HCT116 (cell line): ENCODE measurements around the gene RASA2. TPM values are rescaled to one million over a fixed set of nuclear protein-coding genes. Genes with fewer than 3 reads are reported as not detected.
"Not testable (repeated sequence)": the region's sequence is repeated elsewhere in the genome, so short reads cannot be mapped to it uniquely, and the experiment has no call there.

ENCODE experiments used
- ATAC-seq: fragments of 200-7000 bp; cut with Tn5 transposase; 2 replicates; pipeline ENCODE4 v1.9.1; 2020; ENCODE audit warnings: mild to moderate bottlenecking, moderate library complexity
- BruUV-seq: library from RNA; stranded (reverse); fragments of 400-500 nt; replicated peaks from 2 replicates; lab custom pipeline; 2021; lab: Mats Ljungman, UMichigan
- CTCF ChIA-PET: fragments of 300-600 bp; sonication (Branson Sonifier 250); formaldehyde crosslinking; loops from one replicate; lab custom pipeline; 2021; ENCODE audit warnings: antibody characterized with exemption; lab: Charles Lee
- POLR2A ChIA-PET: fragments of 300-600, 350-600 bp; sonication (Branson Sonifier 250); formaldehyde crosslinking; loops from one replicate; lab custom pipeline; 2021; ENCODE audit warnings: antibody characterized with exemption; lab: Charles Lee
- RAD21 ChIA-PET, 2 experiments: fragments of 300-600 bp; sonication (Branson Sonifier 250); formaldehyde crosslinking; loops; one replicate each; lab custom pipeline; 2023; ENCODE audit warnings: low total read pairs in 2 of 2; ENCODE audit not compliant: uncharacterized antibody in 2 of 2, unreplicated experiment in 2 of 2, low non-redundant PET in 1 of 2; lab: Charles Lee
- DNase-seq: peaks from one replicate; pipeline ENCODE4 v3.0.0-alpha.2; 2010; ENCODE audit warnings: low read depth, low spot score
- H2AFZ ChIP-seq: fragments of 200-600 bp; shearing (Covaris generic), sonication (generic); 2 replicates; pipeline ENCODE4 v1.6.1; 2017; ENCODE audit warnings: low read depth, mixed run types, mixed read lengths, antibody characterized with exemption, low read length; ENCODE audit not compliant: poor library complexity, severe bottlenecking
- H3K27ac ChIP-seq: 2 replicates; pipeline ENCODE4 v1.5.1; 2012; ENCODE audit warnings: low read depth, low read length
- H3K27me3 ChIP-seq: fragments of 200-600 bp; sonication (generic); 2 replicates; pipeline ENCODE4 v1.6.1; 2016; ENCODE audit warnings: mixed run types, low read length, mixed read lengths; ENCODE audit not compliant: insufficient read depth
- H3K36me3 ChIP-seq, 2 experiments: fragments of 200-500 bp in 1 of 2; fragments of 200-600 bp in 1 of 2; sonication (Bioruptor generic) in 1 of 2; sonication (generic) in 1 of 2; 2 replicates each; pipeline versions ENCODE4 v1.5.1 to v1.6.1; 2014 to 2016; ENCODE audit warnings: low read length in 2 of 2, inconsistent platforms in 1 of 2, mixed read lengths in 1 of 2, mixed run types in 1 of 2; ENCODE audit not compliant: insufficient read depth in 2 of 2, control insufficient read depth in 1 of 2
- H3K4me1 ChIP-seq, 2 experiments: fragments of 200-600 bp in 1 of 2; sonication (generic) in 1 of 2; 2 replicates each; pipeline versions ENCODE4 v1.5.1 to v1.6.1; 2012 to 2017; ENCODE audit warnings: low read length in 2 of 2, inconsistent platforms in 1 of 2, mild to moderate bottlenecking in 1 of 2, mixed read lengths in 1 of 2, mixed run types in 1 of 2, moderate library complexity in 1 of 2; ENCODE audit not compliant: insufficient read depth in 2 of 2, control insufficient read depth in 1 of 2
- H3K4me2 ChIP-seq: fragments of 200-600 bp; sonication (generic); 2 replicates; pipeline ENCODE4 v1.6.1; 2017; ENCODE audit warnings: mixed run types, low read length, mixed read lengths
- H3K4me3 ChIP-seq, 2 experiments: fragments of 200-600 bp in 1 of 2; sonication (generic) in 1 of 2; replicated peaks in 1 of 2; 2 replicates each; pipeline ENCODE4 v1.5.1; 2011 to 2016; ENCODE audit warnings: low read length in 2 of 2, control low read depth in 1 of 2, low read depth in 1 of 2, mild to moderate bottlenecking in 1 of 2, mixed read lengths in 1 of 2, mixed run types in 1 of 2
- H3K79me2 ChIP-seq: fragments of 200-600 bp; sonication (generic); 2 replicates; pipeline ENCODE4 v1.6.1; 2017; ENCODE audit warnings: mild to moderate bottlenecking, mixed run types, low read length, moderate library complexity, mixed read lengths; ENCODE audit not compliant: insufficient read depth
- H3K9ac ChIP-seq: fragments of 200-600 bp; sonication (generic); 2 replicates; pipeline ENCODE4 v1.6.1; 2016; ENCODE audit warnings: low read length, mixed read lengths
- H3K9me2 ChIP-seq: fragments of 200-600 bp; sonication (generic), shearing (Covaris generic); 2 replicates; pipeline ENCODE4 v1.6.1; 2017; ENCODE audit warnings: mixed run types, mild to moderate bottlenecking, moderate library complexity; ENCODE audit not compliant: insufficient read depth
- H3K9me3 ChIP-seq, 2 experiments: fragments of 200-500 bp in 1 of 2; fragments of 200-600 bp in 1 of 2; sonication (Bioruptor generic) in 1 of 2; sonication (generic) in 1 of 2; 2 replicates each; pipeline ENCODE4 v1.6.1; 2014 to 2017; ENCODE audit warnings: low read length in 2 of 2, mixed read lengths in 2 of 2, inconsistent platforms in 1 of 2, low read depth in 1 of 2, mild to moderate bottlenecking in 1 of 2, mixed run types in 1 of 2, moderate library complexity in 1 of 2; ENCODE audit not compliant: control insufficient read depth in 1 of 2, insufficient read depth in 1 of 2
- H4K20me1 ChIP-seq: fragments of 200-600 bp; sonication (generic), shearing (Covaris generic); 2 replicates; pipeline ENCODE4 v1.6.1; 2017; ENCODE audit warnings: mixed run types, mild to moderate bottlenecking, moderate library complexity; ENCODE audit not compliant: insufficient read depth
- CBX3 ChIP-seq: IDR thresholded peaks from 2 replicates; pipeline ENCODE4 v1.6.1; 2012; ENCODE audit warnings: low read depth
- CTCF ChIP-seq, 3 experiments: fragments of 200-600 bp in 1 of 3; sonication (generic) in 1 of 3; IDR thresholded peaks in 2 of 3; conservative IDR thresholded peaks in 1 of 3; 2 replicates each; pipeline ENCODE4 v1.5.1; 2012 to 2017; ENCODE audit warnings: low read depth in 2 of 3, low read length in 2 of 3, antibody characterized with exemption in 1 of 3, borderline replicate concordance in 1 of 3, control low read depth in 1 of 3, mild to moderate bottlenecking in 1 of 3, mixed read lengths in 1 of 3, mixed run types in 1 of 3, moderate library complexity in 1 of 3; ENCODE audit not compliant: insufficient read depth in 1 of 3
- ELF1 ChIP-seq: IDR thresholded peaks from 2 replicates; pipeline ENCODE4 v1.6.1; 2012; ENCODE audit warnings: low read depth, borderline replicate concordance
- EZH2 ChIP-seq: fragments of 200-600 bp; sonication (generic); IDR thresholded peaks from 2 replicates; pipeline ENCODE4 v1.6.1; 2017; ENCODE audit warnings: antibody characterized with exemption, mixed run types
- EZH2phosphoT487 ChIP-seq: fragments of 200-600 bp; IDR thresholded peaks from 2 replicates; pipeline ENCODE4 v1.6.1; 2018; ENCODE audit warnings: antibody characterized with exemption, borderline replicate concordance
- FOSL1 ChIP-seq: IDR thresholded peaks from 2 replicates; pipeline ENCODE4 v1.6.1; 2012; ENCODE audit warnings: low read depth
- POLR2AphosphoS5 ChIP-seq: IDR thresholded peaks from 2 replicates; pipeline ENCODE4 v1.6.1; 2011; ENCODE audit warnings: mild to moderate bottlenecking, low read depth, low read length, moderate library complexity
- REST ChIP-seq: IDR thresholded peaks from 2 replicates; pipeline ENCODE4 v1.6.1; 2012; ENCODE audit warnings: low read depth
- SRF ChIP-seq: IDR thresholded peaks from 2 replicates; pipeline ENCODE4 v1.6.1; 2012; ENCODE audit warnings: low read depth
- TCF7L2 ChIP-seq: IDR thresholded peaks from 2 replicates; pipeline ENCODE4 v1.7.0; 2011; ENCODE audit warnings: borderline replicate concordance, inconsistent platforms; ENCODE audit not compliant: insufficient read depth, insufficient read length; ENCODE audit errors: extremely low read depth
- YY1 ChIP-seq: IDR thresholded peaks from 2 replicates; pipeline ENCODE4 v1.6.1; 2011; ENCODE audit warnings: low read length, low read depth, moderate library complexity, mild to moderate bottlenecking; ENCODE audit not compliant: insufficient replicate concordance; ENCODE audit errors: extremely low read depth
- ZBTB33 ChIP-seq: IDR thresholded peaks from 2 replicates; pipeline ENCODE4 v1.6.1; 2011; ENCODE audit warnings: mild to moderate bottlenecking, low read length, moderate library complexity; ENCODE audit not compliant: insufficient replicate concordance; ENCODE audit errors: extremely low read depth
- ZNF274 ChIP-seq: fragments of 200-500 bp; sonication (Bioruptor generic); IDR thresholded peaks from 2 replicates; pipeline ENCODE4 v1.6.1; 2014; ENCODE audit warnings: mild to moderate bottlenecking, low read depth, low read length, inconsistent platforms
- intact Hi-C: fragments of 100-400 bp; cut with micrococcal nuclease; formaldehyde crosslinking; loops from 2 replicates; pipeline ENCODE4 v1.10.0; 2022
- total RNA-seq: library from RNA; stranded (reverse); gene quantifications from one replicate; pipeline ENCODE4 v1.2.1, GENCODE V29; 2021; ENCODE audit not compliant: unreplicated experiment

Gene RASA2
- total RNA-seq, 1 experiment from 2014 or later = 12.8 TPM

GRCh38 chr3:141625506-141625905 lies 138.7 kb downstream of the RASA2 start:
- Histone ChIP-seq H3K4me2 (no peak overlapping the region), H3K9ac (no peak overlapping the region), H3K27me3 (no peaks in the 10 kb centered on the region), H3K79me2 (no peaks in the 10 kb centered on the region), H4K20me1 (no peaks in the 10 kb centered on the region)
- TF ChIP-seq YY1 (no peak), EZH2phosphoT487 (no peak), CTCF (IDR thresholded peaks at IDR 0.05 in 2 of 3, conservative IDR thresholded peaks at IDR 0.05 in 1 of 3; ENCODE audit: borderline replicate concordance in 1 of 3, insufficient read depth in 1 of 3, low read depth in 2 of 3, low read length in 2 of 3) (no peak), CBX3 (no peak), REST (no peak), TCF7L2 (no peak), EZH2 (no peak), ZNF274 (no peak), FOSL1 (no peak), SRF (no peak), ELF1 (no peak), ZBTB33 (no peak), POLR2AphosphoS5 (no peak)
- TF ChIP-seq, all 23 proteins: peak for 0
- Histone ChIP-seq H3K9me2 (no peaks in the 10 kb centered on the region), H3K27ac (no peak overlapping the region), H3K9me3 (no peaks in the 10 kb centered on the region), H3K4me3 (no peak overlapping the region), H2AFZ (no peak overlapping the region), H3K4me1 (no peaks in the 10 kb centered on the region), H3K36me3 (no peaks in the 10 kb centered on the region)
- POLR2A ChIA-PET = no interaction called here
- DNase-seq (no peak), ATAC-seq (no peak)
- CTCF ChIA-PET = no interaction called here
- intact Hi-C loops = no loop called here
- RAD21 ChIA-PET = no interaction called here
- BruUV-seq = no TSS peak

GRCh38 chr3:141628334-141628733 lies 141.5 kb downstream of the RASA2 start:
- H2AFZ ChIP-seq, H3K9me2 ChIP-seq, H3K36me3 ChIP-seq, DNase-seq, H3K9ac ChIP-seq, H3K27ac ChIP-seq, intact Hi-C loops, H4K20me1 ChIP-seq, H3K4me2 ChIP-seq, RAD21 ChIA-PET, H3K79me2 ChIP-seq, H3K4me1 ChIP-seq, ATAC-seq, POLR2A ChIA-PET, H3K9me3 ChIP-seq, H3K27me3 ChIP-seq, CTCF ChIA-PET, BruUV-seq, H3K4me3 ChIP-seq: not testable (repeated sequence)
